ENCODE measurements around the gene AK5.

DNA sequence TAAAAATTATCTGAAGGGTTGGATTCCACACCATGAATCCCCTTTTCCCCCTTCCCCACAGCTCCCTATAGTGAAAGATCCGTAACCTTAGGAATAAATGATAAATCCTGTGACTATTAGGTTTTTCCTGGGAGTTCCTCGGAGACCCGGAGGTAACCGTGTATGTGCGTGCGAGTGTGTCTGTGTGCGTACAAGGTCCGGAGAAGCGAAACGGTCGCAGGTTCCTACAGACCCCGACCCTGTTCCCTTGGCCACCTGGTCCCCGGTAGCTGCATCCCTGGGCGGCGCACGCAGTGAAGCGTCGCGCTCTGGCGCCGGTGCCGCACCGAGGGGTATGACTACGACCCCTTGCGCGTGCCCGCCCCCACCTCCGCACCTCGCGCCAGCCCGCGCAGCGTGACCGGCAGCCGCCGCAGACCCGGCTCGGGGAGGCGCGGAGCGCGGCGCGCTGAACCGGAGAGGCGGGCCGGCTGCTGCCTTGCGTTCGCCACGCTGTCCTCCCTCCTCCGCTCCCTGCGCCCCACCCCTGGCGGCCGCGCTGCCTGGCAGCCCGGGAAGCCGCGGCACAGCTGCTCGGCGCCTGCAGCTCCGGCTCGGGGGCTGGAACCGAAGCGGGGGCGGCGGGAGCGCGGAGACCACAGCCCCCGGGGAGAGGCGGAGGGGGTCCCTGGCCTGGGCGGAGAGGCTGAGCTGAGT lies at the start of gene AK5:
- TF ChIP-seq, protein P1, sequence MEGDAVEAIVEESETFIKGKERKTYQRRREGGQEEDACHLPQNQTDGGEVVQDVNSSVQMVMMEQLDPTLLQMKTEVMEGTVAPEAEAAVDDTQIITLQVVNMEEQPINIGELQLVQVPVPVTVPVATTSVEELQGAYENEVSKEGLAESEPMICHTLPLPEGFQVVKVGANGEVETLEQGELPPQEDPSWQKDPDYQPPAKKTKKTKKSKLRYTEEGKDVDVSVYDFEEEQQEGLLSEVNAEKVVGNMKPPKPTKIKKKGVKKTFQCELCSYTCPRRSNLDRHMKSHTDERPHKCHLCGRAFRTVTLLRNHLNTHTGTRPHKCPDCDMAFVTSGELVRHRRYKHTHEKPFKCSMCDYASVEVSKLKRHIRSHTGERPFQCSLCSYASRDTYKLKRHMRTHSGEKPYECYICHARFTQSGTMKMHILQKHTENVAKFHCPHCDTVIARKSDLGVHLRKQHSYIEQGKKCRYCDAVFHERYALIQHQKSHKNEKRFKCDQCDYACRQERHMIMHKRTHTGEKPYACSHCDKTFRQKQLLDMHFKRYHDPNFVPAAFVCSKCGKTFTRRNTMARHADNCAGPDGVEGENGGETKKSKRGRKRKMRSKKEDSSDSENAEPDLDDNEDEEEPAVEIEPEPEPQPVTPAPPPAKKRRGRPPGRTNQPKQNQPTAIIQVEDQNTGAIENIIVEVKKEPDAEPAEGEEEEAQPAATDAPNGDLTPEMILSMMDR (IDR thresholded peaks at IDR 0.05): no peak
- TF ChIP-seq POLR2A (IDR thresholded peaks at IDR 0.05): no peak
